GM23338 (cell line): ENCODE data around the gene CRHR1. TPM values are rescaled to one million over a fixed set of nuclear protein-coding genes. Genes with fewer than 3 reads are reported as not detected.
A peak's percentile ranks its signal among the peaks of the same experiment; 100 is the strongest.

Experiments used
- ATAC-seq: fragments of 200-7000 bp; cut with Tn5 transposase; 3 replicates; pipeline ENCODE4 v1.9.1; 2020
- DNase-seq: peaks from one replicate; pipeline ENCODE4 v3.0.0-alpha.2; 2015; ENCODE audit warnings: low spot score
- H2AFZ ChIP-seq: fragments of 200-600 bp; sonication (generic); 2 replicates; pipeline ENCODE4 v1.8.0; 2016; ENCODE audit warnings: antibody characterized with exemption, mild to moderate bottlenecking, moderate library complexity
- H3F3A ChIP-seq: fragments of 200-600 bp; sonication (generic); replicated peaks from 2 replicates; pipeline ENCODE4 v1.8.0; 2017; ENCODE audit warnings: antibody characterized with exemption, mixed run types, low read depth
- H3K27ac ChIP-seq: fragments of 200-600 bp; sonication (generic); 2 replicates; pipeline ENCODE4 v1.6.1; 2016; ENCODE audit warnings: low read depth
- H3K27me3 ChIP-seq: fragments of 200-600 bp; sonication (generic); 2 replicates; pipeline ENCODE4 v1.8.0; 2016; ENCODE audit warnings: mild to moderate bottlenecking, mixed run types, moderate library complexity; ENCODE audit not compliant: insufficient read depth
- H3K36me3 ChIP-seq: fragments of 200-600 bp; sonication (generic); 2 replicates; pipeline ENCODE4 v1.8.0; 2016; ENCODE audit warnings: mild to moderate bottlenecking; ENCODE audit not compliant: insufficient read depth
- H3K4me1 ChIP-seq: fragments of 200-600 bp; sonication (generic); 2 replicates; pipeline ENCODE4 v1.8.0; 2016; ENCODE audit warnings: mild to moderate bottlenecking, moderate library complexity; ENCODE audit not compliant: insufficient read depth
- H3K4me2 ChIP-seq: fragments of 200-600 bp; sonication (generic); 2 replicates; pipeline ENCODE4 v1.7.1; 2017; ENCODE audit warnings: mixed run types
- H3K4me3 ChIP-seq: fragments of 200-600 bp; sonication (generic); 2 replicates; pipeline ENCODE4 v1.6.1; 2016; ENCODE audit warnings: mixed run types
- H3K79me2 ChIP-seq: fragments of 200-600 bp; sonication (generic); replicated peaks from 2 replicates; pipeline ENCODE4 v1.8.0; 2017; ENCODE audit warnings: mild to moderate bottlenecking; ENCODE audit not compliant: insufficient read depth
- H3K9me2 ChIP-seq: fragments of 200-600 bp; sonication (generic); 2 replicates; pipeline ENCODE4 v1.8.0; 2017; ENCODE audit not compliant: insufficient read depth
- H4K20me1 ChIP-seq: fragments of 200-600 bp; sonication (generic); replicated peaks from 2 replicates; pipeline ENCODE4 v1.8.0; 2017; ENCODE audit warnings: mild to moderate bottlenecking; ENCODE audit not compliant: insufficient read depth
- H3K27ac Mint-ChIP-seq: 2 replicates; pipeline ENCODE4 v1.8.0; 2020; ENCODE audit warnings: inconsistent platforms, mild to moderate bottlenecking, moderate library complexity, mixed read lengths
- H3K27me3 Mint-ChIP-seq: 3 replicates; pipeline ENCODE4 v1.8.0; 2022; ENCODE audit warnings: low read depth, mild to moderate bottlenecking, moderate library complexity, mixed read lengths, inconsistent platforms; ENCODE audit not compliant: insufficient read depth, poor library complexity
- H3K36me3 Mint-ChIP-seq: 3 replicates; pipeline ENCODE4 v1.8.0; 2021; ENCODE audit warnings: low read depth, mild to moderate bottlenecking, inconsistent platforms, moderate library complexity, mixed read lengths
- H3K4me1 Mint-ChIP-seq: 3 replicates; pipeline ENCODE4 v1.8.0; 2020; ENCODE audit warnings: mild to moderate bottlenecking, inconsistent platforms, mixed read lengths
- H3K4me3 Mint-ChIP-seq: 3 replicates; pipeline ENCODE4 v1.8.0; 2021; ENCODE audit warnings: moderate library complexity, mild to moderate bottlenecking, inconsistent platforms, mixed read lengths
- H3K9me3 Mint-ChIP-seq: 3 replicates; pipeline ENCODE4 v1.8.0; 2020; ENCODE audit warnings: moderate library complexity, mild to moderate bottlenecking, inconsistent platforms, mixed read lengths
- CREB1 ChIP-seq: fragments of 250-450 bp; sonication (Bioruptor Pico); IDR thresholded peaks from 2 replicates; pipeline ENCODE4 v1.5.0; 2020; ENCODE audit warnings: low read depth, mild to moderate bottlenecking, moderate library complexity
- EZH2phosphoT487 ChIP-seq: fragments of 200-600 bp; sonication (generic); IDR thresholded peaks from one replicate; pipeline ENCODE4 v1.8.1; 2018; ENCODE audit warnings: antibody characterized with exemption; ENCODE audit not compliant: unreplicated experiment
- JUNB ChIP-seq: IDR thresholded peaks from one replicate; pipeline ENCODE4 v1.6.1; 2016; ENCODE audit warnings: antibody characterized with exemption; ENCODE audit not compliant: unreplicated experiment
- NANOG ChIP-seq: IDR thresholded peaks from 2 replicates; pipeline ENCODE4 v1.6.1; 2016; ENCODE audit warnings: antibody characterized with exemption, borderline replicate concordance
- POLR2AphosphoS5 ChIP-seq: IDR thresholded peaks from 2 replicates; pipeline ENCODE4 v1.6.1; 2016; ENCODE audit warnings: antibody characterized with exemption, low read depth
- STAT1 ChIP-seq: IDR thresholded peaks from one replicate; pipeline ENCODE4 v1.6.1; 2016; ENCODE audit warnings: antibody characterized with exemption; ENCODE audit not compliant: unreplicated experiment
- ZNF114 ChIP-seq: fragments of 250-450 bp; sonication (Bioruptor Pico); IDR thresholded peaks from 2 replicates; pipeline ENCODE4 v1.5.0; 2020; ENCODE audit warnings: mild to moderate bottlenecking, moderate library complexity
- ZNF331 ChIP-seq: fragments of 250-450 bp; sonication (Bioruptor Pico); IDR thresholded peaks from 2 replicates; pipeline ENCODE4 v1.5.0; 2020; ENCODE audit warnings: low read depth, mild to moderate bottlenecking, moderate library complexity
- polyA plus RNA-seq: library from polyadenylated mRNA; unstranded; fragments of >200 nt; fragmentation: Nextera tagmentation; extraction: Ambion mirVana; gene quantifications from 2 replicates; pipeline ENCODE4 v1.2.1, GENCODE V29; 2016
- total RNA-seq: library from RNA; depleted of rRNA; stranded (reverse); fragments of >200 nt; shearing (Covaris generic); gene quantifications from 2 replicates; pipeline ENCODE4 v1.2.3, GENCODE V29; 2014
- TF ChIP-seq, protein P1 (sequence below), 2 experiments: fragments of 200-600 bp in 1 of 2; sonication (generic) in 1 of 2; conservative IDR thresholded peaks; 2 replicates each; pipeline versions ENCODE4 v1.5.1 to v1.6.1; 2016 to 2017; ENCODE audit warnings: antibody characterized with exemption in 2 of 2, low read depth in 2 of 2, mild to moderate bottlenecking in 2 of 2, moderate library complexity in 1 of 2
- TF ChIP-seq, protein P2 (sequence below): fragments of 250-450 bp; sonication (Bioruptor Pico); IDR thresholded peaks from 2 replicates; pipeline ENCODE4 v1.5.0; 2020; ENCODE audit warnings: mild to moderate bottlenecking, moderate library complexity
- TF ChIP-seq, protein P3 (sequence below): IDR thresholded peaks from one replicate; pipeline ENCODE4 v1.6.1; 2018; ENCODE audit warnings: antibody characterized with exemption; ENCODE audit not compliant: unreplicated experiment
- TF ChIP-seq, protein P4 (sequence below): IDR thresholded peaks from 2 replicates; pipeline ENCODE4 v1.6.1; 2016; ENCODE audit warnings: antibody characterized with exemption

The CRHR1 gene
- total and polyA plus RNA-seq, 2 experiments from 2014 or later = 0.19 to 0.76 TPM

DNA sequence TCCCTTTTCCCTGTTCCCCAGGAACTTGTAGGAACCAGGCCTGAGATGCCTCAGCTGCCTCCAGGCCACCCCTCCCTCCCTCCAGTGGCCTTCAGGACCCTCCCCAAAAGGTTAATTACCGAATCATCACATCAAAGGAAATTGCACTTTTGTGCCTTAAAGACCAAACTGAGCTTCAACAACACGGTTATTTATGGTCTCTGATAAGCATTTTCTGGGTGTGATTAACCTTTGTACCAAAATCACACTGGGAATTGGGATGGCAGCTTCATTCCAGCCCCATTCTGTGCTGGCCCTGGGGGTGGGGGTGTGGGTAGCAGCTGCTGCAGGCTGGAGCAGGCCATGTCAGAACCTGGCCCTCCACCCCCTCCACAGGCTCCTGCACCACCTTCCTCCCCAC, 16.7 kb downstream of the CRHR1 start:
- no peaks in the 10 kb centered on the region for H3K9me3 Mint-ChIP-seq
- no peak for TF ChIP-seq CREB1 (CRISPR knock-in tag)
- no peak for TF ChIP-seq EZH2phosphoT487
- TF ChIP-seq, protein P1, sequence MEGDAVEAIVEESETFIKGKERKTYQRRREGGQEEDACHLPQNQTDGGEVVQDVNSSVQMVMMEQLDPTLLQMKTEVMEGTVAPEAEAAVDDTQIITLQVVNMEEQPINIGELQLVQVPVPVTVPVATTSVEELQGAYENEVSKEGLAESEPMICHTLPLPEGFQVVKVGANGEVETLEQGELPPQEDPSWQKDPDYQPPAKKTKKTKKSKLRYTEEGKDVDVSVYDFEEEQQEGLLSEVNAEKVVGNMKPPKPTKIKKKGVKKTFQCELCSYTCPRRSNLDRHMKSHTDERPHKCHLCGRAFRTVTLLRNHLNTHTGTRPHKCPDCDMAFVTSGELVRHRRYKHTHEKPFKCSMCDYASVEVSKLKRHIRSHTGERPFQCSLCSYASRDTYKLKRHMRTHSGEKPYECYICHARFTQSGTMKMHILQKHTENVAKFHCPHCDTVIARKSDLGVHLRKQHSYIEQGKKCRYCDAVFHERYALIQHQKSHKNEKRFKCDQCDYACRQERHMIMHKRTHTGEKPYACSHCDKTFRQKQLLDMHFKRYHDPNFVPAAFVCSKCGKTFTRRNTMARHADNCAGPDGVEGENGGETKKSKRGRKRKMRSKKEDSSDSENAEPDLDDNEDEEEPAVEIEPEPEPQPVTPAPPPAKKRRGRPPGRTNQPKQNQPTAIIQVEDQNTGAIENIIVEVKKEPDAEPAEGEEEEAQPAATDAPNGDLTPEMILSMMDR (conservative IDR thresholded peaks at IDR 0.05; ENCODE audit: low read depth in 2 of 2) = no peak
- TF ChIP-seq NANOG = no peak
- TF ChIP-seq POLR2AphosphoS5 = no peak
- no peak for TF ChIP-seq ZNF114
- no peak for TF ChIP-seq ZNF331
- TF ChIP-seq, protein P2, sequence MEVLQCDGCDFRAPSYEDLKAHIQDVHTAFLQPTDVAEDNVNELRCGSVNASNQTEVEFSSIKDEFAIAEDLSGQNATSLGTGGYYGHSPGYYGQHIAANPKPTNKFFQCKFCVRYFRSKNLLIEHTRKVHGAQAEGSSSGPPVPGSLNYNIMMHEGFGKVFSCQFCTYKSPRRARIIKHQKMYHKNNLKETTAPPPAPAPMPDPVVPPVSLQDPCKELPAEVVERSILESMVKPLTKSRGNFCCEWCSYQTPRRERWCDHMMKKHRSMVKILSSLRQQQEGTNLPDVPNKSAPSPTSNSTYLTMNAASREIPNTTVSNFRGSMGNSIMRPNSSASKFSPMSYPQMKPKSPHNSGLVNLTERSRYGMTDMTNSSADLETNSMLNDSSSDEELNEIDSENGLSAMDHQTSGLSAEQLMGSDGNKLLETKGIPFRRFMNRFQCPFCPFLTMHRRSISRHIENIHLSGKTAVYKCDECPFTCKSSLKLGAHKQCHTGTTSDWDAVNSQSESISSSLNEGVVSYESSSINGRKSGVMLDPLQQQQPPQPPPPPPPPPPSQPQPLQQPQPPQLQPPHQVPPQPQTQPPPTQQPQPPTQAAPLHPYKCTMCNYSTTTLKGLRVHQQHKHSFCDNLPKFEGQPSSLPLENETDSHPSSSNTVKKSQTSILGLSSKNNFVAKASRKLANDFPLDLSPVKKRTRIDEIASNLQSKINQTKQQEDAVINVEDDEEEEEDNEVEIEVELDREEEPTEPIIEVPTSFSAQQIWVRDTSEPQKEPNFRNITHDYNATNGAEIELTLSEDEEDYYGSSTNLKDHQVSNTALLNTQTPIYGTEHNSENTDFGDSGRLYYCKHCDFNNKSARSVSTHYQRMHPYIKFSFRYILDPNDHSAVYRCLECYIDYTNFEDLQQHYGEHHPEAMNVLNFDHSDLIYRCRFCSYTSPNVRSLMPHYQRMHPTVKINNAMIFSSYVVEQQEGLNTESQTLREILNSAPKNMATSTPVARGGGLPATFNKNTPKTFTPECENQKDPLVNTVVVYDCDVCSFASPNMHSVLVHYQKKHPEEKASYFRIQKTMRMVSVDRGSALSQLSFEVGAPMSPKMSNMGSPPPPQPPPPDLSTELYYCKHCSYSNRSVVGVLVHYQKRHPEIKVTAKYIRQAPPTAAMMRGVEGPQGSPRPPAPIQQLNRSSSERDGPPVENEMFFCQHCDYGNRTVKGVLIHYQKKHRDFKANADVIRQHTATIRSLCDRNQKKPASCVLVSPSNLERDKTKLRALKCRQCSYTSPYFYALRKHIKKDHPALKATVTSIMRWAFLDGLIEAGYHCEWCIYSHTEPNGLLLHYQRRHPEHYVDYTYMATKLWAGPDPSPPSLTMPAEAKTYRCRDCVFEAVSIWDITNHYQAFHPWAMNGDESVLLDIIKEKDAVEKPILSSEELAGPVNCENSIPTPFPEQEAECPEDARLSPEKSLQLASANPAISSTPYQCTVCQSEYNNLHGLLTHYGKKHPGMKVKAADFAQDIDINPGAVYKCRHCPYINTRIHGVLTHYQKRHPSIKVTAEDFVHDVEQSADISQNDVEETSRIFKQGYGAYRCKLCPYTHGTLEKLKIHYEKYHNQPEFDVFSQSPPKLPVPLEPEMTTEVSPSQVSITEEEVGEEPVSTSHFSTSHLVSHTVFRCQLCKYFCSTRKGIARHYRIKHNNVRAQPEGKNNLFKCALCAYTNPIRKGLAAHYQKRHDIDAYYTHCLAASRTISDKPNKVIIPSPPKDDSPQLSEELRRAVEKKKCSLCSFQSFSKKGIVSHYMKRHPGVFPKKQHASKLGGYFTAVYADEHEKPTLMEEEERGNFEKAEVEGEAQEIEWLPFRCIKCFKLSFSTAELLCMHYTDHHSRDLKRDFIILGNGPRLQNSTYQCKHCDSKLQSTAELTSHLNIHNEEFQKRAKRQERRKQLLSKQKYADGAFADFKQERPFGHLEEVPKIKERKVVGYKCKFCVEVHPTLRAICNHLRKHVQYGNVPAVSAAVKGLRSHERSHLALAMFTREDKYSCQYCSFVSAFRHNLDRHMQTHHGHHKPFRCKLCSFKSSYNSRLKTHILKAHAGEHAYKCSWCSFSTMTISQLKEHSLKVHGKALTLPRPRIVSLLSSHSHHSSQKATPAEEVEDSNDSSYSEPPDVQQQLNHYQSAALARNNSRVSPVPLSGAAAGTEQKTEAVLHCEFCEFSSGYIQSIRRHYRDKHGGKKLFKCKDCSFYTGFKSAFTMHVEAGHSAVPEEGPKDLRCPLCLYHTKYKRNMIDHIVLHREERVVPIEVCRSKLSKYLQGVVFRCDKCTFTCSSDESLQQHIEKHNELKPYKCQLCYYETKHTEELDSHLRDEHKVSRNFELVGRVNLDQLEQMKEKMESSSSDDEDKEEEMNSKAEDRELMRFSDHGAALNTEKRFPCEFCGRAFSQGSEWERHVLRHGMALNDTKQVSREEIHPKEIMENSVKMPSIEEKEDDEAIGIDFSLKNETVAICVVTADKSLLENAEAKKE (CRISPR knock-in tag) = no peak
- no peak for TF ChIP-seq JUNB
- TF ChIP-seq, protein P3, sequence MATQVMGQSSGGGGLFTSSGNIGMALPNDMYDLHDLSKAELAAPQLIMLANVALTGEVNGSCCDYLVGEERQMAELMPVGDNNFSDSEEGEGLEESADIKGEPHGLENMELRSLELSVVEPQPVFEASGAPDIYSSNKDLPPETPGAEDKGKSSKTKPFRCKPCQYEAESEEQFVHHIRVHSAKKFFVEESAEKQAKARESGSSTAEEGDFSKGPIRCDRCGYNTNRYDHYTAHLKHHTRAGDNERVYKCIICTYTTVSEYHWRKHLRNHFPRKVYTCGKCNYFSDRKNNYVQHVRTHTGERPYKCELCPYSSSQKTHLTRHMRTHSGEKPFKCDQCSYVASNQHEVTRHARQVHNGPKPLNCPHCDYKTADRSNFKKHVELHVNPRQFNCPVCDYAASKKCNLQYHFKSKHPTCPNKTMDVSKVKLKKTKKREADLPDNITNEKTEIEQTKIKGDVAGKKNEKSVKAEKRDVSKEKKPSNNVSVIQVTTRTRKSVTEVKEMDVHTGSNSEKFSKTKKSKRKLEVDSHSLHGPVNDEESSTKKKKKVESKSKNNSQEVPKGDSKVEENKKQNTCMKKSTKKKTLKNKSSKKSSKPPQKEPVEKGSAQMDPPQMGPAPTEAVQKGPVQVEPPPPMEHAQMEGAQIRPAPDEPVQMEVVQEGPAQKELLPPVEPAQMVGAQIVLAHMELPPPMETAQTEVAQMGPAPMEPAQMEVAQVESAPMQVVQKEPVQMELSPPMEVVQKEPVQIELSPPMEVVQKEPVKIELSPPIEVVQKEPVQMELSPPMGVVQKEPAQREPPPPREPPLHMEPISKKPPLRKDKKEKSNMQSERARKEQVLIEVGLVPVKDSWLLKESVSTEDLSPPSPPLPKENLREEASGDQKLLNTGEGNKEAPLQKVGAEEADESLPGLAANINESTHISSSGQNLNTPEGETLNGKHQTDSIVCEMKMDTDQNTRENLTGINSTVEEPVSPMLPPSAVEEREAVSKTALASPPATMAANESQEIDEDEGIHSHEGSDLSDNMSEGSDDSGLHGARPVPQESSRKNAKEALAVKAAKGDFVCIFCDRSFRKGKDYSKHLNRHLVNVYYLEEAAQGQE = no peak
- no peak for TF ChIP-seq STAT1
- TF ChIP-seq, protein P4, sequence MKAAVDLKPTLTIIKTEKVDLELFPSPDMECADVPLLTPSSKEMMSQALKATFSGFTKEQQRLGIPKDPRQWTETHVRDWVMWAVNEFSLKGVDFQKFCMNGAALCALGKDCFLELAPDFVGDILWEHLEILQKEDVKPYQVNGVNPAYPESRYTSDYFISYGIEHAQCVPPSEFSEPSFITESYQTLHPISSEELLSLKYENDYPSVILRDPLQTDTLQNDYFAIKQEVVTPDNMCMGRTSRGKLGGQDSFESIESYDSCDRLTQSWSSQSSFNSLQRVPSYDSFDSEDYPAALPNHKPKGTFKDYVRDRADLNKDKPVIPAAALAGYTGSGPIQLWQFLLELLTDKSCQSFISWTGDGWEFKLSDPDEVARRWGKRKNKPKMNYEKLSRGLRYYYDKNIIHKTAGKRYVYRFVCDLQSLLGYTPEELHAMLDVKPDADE = no peak
- H3K27ac Mint-ChIP-seq = no peak overlapping the region
- ATAC-seq (peak; percentile 18; the same call in 1 of the 3 replicates), DNase-seq (no peak)
- no peaks in the 10 kb centered on the region for H3K36me3 ChIP-seq
- peaks cover 19% of the 10 kb centered on the region for H3K27me3 Mint-ChIP-seq
- H3K9me2 ChIP-seq = no peaks in the 10 kb centered on the region
- H2AFZ ChIP-seq = no peak overlapping the region
- H3K4me1 ChIP-seq = 0 out of 2 replicates have a peak, but pooled peaks cover 5% of the 10 kb centered on the region
- H3K27ac ChIP-seq = no peak overlapping the region
- H3K4me1 Mint-ChIP-seq = peaks cover 9% of the 10 kb centered on the region; the same call in 2 of the 3 replicates
- H3K27me3 ChIP-seq = no peaks in the 10 kb centered on the region
- no peaks in the 10 kb centered on the region for H3K36me3 Mint-ChIP-seq
- H3F3A ChIP-seq = no peaks in the 10 kb centered on the region
- no peak overlapping the region for H3K4me3 ChIP-seq
- no peaks in the 10 kb centered on the region for H3K79me2 ChIP-seq
- no peak overlapping the region for H3K4me3 Mint-ChIP-seq
- no peaks in the 10 kb centered on the region for H4K20me1 ChIP-seq
- H3K4me2 ChIP-seq = no peak overlapping the region
